K562 (cell line): Measurements from ENCODE around the gene SGCG.

Source experiments
- BRF1 ChIP-seq: IDR thresholded peaks from 3 replicates; pipeline ENCODE4 v1.6.1; 2011; ENCODE audit warnings: borderline replicate concordance, mild to moderate bottlenecking; ENCODE audit not compliant: insufficient read length; ENCODE audit errors: extremely low read depth
- HCFC1 ChIP-seq: IDR thresholded peaks from 2 replicates; pipeline ENCODE4 v1.6.1; 2012; ENCODE audit warnings: low read depth, low read length, improper control_type of control experiment
- KDM4B ChIP-seq, 2 experiments: fragments of 450-650 bp in 1 of 2; sonication (generic) in 1 of 2; IDR thresholded peaks; 2 replicates each; pipeline ENCODE4 v1.6.1; 2016 to 2017; ENCODE audit warnings: borderline replicate concordance in 2 of 2, antibody characterized with exemption in 1 of 2, low read depth in 1 of 2, mild to moderate bottlenecking in 1 of 2
- SRF ChIP-seq, 2 experiments: fragments of 250-450, 450-650 bp in 1 of 2; sonication (Bioruptor Pico) in 1 of 2; sonication (generic) in 1 of 2; formaldehyde crosslinking; IDR thresholded peaks; 2 replicates each; pipeline versions ENCODE4 v1.5.0 to v1.5.1; 2020 to 2022; ENCODE audit warnings: mild to moderate bottlenecking in 1 of 2, missing genetic modification reagents in 1 of 2
- THAP7 ChIP-seq: fragments of 250-450 bp; sonication (Bioruptor Pico); IDR thresholded peaks from 2 replicates; pipeline ENCODE4 v1.5.0; 2021
- ZNF134 ChIP-seq: fragments of 250-450 bp; sonication (Bioruptor Pico); conservative IDR thresholded peaks from 2 replicates; pipeline ENCODE4 v1.4.0; 2020
- ZNF197 ChIP-seq: fragments of 200-800 bp; sonication (Bioruptor generic); IDR thresholded peaks from 2 replicates; pipeline ENCODE4 v1.6.1; 2016; ENCODE audit warnings: low read depth, missing genetic modification characterization, missing compliant biosample characterization

- no peak for TF ChIP-seq ZNF134 (CRISPR knock-in tag)
- TF ChIP-seq BRF1 = no peak
- no peak for TF ChIP-seq ZNF197
- no peak for TF ChIP-seq HCFC1
- TF ChIP-seq KDM4B (IDR thresholded peaks at IDR 0.05; ENCODE audit: borderline replicate concordance in 2 of 2, low read depth in 1 of 2) = no peak
- TF ChIP-seq THAP7 (CRISPR knock-in tag) = no peak
- TF ChIP-seq SRF (CRISPR knock-in tag; IDR thresholded peaks at IDR 0.05) = no peak
Observed at GRCh38 chr13:23268441-23268840, 87.7 kb downstream of the SGCG start.
